HUES48 (cell line): Measurements from ENCODE around the gene STX18.

Source experiments
- H3K27ac ChIP-seq: one replicate; pipeline ENCODE4 v1.7.0; 2013; ENCODE audit warnings: low read depth, low read length, inconsistent platforms
- H3K27me3 ChIP-seq: 2 replicates; pipeline ENCODE4 v1.6.1; 2013; ENCODE audit warnings: mild to moderate bottlenecking, low read length; ENCODE audit not compliant: control insufficient read depth, insufficient read depth
- H3K36me3 ChIP-seq: 2 replicates; pipeline ENCODE4 v1.6.1; 2013; ENCODE audit warnings: low read length; ENCODE audit not compliant: control insufficient read depth, insufficient read depth
- H3K4me1 ChIP-seq: 2 replicates; pipeline ENCODE4 v1.6.1; 2013; ENCODE audit warnings: mild to moderate bottlenecking, low read length; ENCODE audit not compliant: control insufficient read depth, insufficient read depth
- H3K4me3 ChIP-seq: 2 replicates; pipeline ENCODE4 v1.5.1; 2013; ENCODE audit warnings: mild to moderate bottlenecking, low read depth, low read length
- H3K9ac ChIP-seq: 2 replicates; pipeline ENCODE4 v1.6.1; 2013; ENCODE audit warnings: mild to moderate bottlenecking, low read depth, low read length, moderate library complexity
- H3K9me3 ChIP-seq: 2 replicates; pipeline ENCODE4 v1.6.1; 2013; ENCODE audit warnings: low read length; ENCODE audit not compliant: control insufficient read depth, insufficient read depth

The STX18 gene

DNA sequence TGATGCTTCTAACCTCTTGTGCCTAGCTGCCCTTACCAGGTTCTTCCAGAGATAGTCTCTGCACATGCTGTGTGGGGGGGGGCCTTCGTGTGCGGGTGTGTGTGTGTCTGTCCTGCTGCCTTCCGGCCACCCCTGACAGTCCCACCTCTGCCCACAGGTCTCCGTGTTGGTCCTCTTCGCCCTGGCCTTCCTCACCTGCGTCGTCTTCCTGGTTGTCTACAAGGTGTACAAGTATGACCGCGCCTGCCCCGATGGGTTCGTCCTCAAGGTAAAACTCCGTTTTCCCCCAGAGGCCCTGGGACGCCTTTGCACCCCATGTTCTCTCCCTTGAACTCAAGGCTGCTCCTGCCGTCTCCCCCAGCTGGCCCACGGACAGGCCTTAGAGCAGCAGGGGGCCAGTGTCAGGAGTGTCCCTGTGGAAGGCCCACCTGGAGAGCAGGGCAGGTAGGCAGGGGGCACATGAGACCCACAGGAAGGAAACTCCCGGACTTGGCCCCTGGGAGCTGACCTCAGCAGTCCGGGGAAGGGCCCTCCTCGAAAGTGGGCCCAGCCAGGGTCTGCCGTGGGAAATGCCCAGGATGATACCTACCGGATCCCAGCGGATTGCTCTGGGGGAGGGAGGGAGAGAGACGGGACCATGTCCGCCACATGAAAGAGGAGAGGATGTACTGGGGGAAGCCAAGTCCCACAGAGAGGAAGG is 132.3 kb downstream of the STX18 start:
- H3K9ac ChIP-seq, result no peak overlapping the region
- no peak overlapping the region for H3K27ac ChIP-seq
- no peaks in the 10 kb centered on the region for H3K4me1 ChIP-seq
- peaks cover 4% of the 10 kb centered on the region; the same call in 1 of the 2 replicates for H3K36me3 ChIP-seq
- no peaks in the 10 kb centered on the region for H3K9me3 ChIP-seq
- H3K4me3 ChIP-seq, result no peak overlapping the region
- H3K27me3 ChIP-seq, result no peaks in the 10 kb centered on the region

DNA sequence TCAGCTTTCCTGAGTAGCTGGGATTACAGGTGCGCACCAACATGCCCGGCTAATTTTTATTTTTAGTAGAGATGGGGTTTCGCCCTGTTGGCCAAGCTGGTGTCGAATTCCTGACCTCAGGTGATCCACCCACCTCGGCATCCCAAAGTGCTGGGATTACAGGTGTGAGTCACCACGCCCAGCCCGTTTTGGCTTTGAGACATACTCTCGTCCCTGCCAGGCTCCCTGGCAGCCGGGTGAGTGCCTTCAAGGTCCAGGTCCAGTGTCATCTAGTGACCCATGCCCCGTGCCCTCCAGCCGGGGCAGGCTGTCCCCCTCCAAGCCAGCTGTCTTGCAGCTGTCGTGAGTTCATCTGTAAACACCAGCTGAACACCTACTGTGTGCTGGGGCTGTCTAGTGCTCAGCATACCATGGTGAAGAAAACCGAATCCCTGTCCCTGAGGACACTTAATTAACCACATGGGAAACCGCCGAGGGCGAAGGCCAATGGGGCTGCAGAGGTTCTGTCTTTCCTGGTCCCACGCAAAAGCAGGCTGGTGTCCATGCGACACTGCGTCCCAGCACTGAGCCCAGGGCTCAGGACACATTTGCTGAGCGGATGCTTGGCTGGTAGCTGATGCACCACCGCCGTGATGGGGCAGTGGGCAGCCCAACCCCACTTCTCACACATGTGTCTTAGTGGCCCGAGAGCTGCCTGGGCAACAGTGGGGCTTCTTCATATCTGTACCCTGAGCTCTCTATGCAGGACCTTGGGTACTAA is 133.1 kb downstream of the STX18 start:
- no peaks in the 10 kb centered on the region for H3K9me3 ChIP-seq
- no peak overlapping the region for H3K9ac ChIP-seq
- H3K4me3 ChIP-seq, result no peak overlapping the region
- no peaks in the 10 kb centered on the region for H3K27me3 ChIP-seq
- H3K36me3 ChIP-seq, result peaks cover 4% of the 10 kb centered on the region
- H3K4me1 ChIP-seq, result no peaks in the 10 kb centered on the region
- no peak overlapping the region for H3K27ac ChIP-seq

DNA sequence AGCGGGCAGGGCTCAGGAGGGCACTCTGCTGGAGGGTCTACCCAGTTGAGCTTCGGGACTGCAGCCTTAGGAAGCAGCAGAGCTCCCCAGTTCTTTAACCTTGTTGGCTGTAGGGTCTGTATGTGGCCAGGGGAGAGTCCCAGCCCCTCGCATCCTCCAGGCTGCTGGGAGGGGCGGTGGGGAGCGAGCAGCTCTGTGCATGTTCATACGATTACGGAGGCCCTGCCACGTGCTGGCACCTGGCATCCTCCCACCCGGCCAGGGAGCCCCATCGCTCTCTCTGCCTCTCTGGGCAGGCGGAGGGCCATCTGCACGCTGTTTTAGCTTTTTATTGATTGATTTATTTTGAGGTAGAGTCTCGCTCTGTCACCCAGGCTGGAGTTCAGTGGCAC is 133.7 kb downstream of the STX18 start:
- no peak overlapping the region for H3K27ac ChIP-seq
- no peaks in the 10 kb centered on the region for H3K27me3 ChIP-seq
- H3K4me3 ChIP-seq, result no peak overlapping the region
- H3K9me3 ChIP-seq, result no peaks in the 10 kb centered on the region
- peaks cover 4% of the 10 kb centered on the region for H3K36me3 ChIP-seq
- no peak overlapping the region for H3K9ac ChIP-seq
- H3K4me1 ChIP-seq, result no peaks in the 10 kb centered on the region

DNA sequence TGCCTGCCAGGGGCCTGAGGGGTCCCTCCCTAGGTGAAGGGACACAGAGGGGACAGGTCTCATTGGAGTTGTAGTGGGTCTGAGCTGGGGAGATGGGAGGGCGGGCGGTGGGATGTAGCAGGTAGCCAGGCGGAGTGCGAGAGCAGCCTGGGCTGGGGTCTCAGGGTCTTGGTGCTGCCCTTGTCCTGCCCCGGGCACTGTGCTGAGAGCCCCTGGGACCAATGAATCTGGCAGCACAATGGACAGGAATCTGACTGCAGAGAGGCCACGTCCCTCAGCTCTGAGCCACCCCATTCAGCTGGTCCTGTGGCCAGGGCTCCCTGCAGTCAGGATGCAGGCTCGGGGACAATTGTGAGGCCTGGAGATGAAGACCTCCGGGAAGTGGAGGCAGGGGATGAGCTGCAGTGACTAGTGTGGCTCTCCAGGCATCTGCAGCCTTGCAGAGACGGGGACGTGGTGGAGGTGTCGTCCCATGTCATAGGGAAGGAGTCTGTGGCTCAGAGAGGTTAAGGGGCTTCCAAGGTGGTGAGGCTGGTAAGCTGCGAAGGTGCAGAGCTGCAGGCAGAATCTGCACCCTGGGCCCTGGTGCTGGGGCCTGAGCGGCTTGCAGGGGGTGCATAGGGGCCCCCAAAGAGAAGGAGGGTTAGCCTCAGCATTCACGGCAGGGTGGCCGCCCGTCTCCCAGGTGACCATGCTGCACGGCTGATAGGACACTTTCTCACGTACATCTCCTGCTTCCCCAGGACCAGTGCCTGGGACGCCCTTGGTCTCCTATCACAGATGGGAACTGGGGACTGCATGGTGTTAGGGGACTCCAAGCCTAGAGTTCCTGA is 134.3 kb downstream of the STX18 start:
- H3K27me3 ChIP-seq, result no peaks in the 10 kb centered on the region
- peaks cover 4% of the 10 kb centered on the region for H3K36me3 ChIP-seq
- no peaks in the 10 kb centered on the region for H3K4me1 ChIP-seq
- no peak overlapping the region for H3K4me3 ChIP-seq
- no peaks in the 10 kb centered on the region for H3K9me3 ChIP-seq
- H3K27ac ChIP-seq, result no peak overlapping the region
- no peak overlapping the region for H3K9ac ChIP-seq

DNA sequence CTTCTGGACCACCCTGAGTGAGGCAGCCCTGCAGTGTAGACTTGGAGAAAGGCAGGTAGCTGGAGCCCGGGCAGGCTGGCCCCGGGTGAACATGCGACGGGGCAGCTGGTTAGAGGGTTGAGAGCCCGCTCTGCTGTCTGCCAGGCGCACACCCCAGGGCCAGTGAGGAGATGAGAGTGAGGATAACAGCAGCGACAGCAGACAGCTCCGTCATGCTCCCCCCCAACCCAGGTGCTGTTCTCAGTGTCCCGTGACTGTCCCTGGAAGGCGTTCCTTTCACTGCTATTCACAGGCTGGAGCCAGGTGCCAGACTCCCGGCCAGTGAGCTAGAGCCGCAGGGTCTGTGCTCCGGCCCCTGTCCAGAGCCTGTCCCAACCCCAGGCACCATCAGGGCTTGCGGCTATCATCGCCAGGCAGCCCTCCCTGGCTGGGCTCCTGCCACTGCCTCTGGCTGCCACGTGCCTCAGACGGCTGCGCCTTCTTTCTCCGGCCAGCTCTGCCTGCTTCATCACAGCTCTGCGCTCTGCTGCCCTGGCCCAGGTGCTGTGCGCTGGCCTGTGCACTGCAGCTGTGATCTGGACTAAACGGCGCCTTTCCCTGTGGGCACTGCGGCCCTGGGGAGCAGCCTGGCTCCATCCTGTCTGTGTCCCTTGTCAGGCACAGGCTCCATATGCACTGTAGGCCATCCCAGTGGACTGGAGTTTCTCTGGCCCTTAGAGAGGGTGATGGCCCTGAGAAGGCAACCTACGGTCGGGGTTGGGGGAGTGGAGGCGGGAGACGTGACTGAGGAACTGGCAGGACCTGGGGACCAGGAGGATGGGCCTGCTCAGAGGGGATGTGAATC is 135.2 kb downstream of the STX18 start:
- no peaks in the 10 kb centered on the region for H3K9me3 ChIP-seq
- no peak overlapping the region for H3K4me3 ChIP-seq
- H3K27ac ChIP-seq, result no peak overlapping the region
- H3K4me1 ChIP-seq, result no peaks in the 10 kb centered on the region
- H3K9ac ChIP-seq, result no peak overlapping the region; the same call in 1 of the 2 replicates
- no peaks in the 10 kb centered on the region for H3K27me3 ChIP-seq
- H3K36me3 ChIP-seq, result peaks cover 4% of the 10 kb centered on the region

DNA sequence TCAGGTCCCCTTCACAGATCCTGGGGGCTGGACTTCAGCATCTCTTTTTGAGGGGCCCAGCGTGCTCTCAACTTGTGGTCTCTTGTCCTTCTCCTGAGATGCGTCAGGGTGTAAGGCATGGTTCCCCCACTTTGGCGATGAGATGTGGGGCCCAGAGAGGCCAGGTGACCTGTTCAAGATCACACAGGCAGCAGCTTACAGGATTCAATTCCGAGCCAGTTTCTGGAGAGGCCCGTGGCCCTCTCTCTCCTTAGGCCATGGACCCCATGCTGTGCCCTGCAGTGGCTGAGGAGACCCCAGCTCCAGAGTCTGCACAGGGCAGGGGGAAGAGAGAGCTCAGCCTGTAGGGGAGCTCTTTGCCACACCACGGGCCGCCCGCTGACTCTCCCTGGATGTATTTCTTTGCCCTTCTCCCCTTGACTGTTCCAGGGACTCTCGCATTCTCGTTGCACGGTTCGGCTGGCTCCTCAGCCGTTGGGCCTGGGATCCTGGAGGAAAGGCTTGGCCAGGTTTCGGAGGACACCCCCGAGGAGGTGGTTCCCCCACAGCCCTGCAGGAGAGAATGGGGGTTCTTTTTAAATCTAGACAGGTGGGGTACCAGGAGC is 136.4 kb downstream of the STX18 start:
- no peaks in the 10 kb centered on the region for H3K9me3 ChIP-seq
- no peak overlapping the region for H3K9ac ChIP-seq
- H3K27ac ChIP-seq, result no peak overlapping the region
- peaks cover 2% of the 10 kb centered on the region for H3K36me3 ChIP-seq
- H3K27me3 ChIP-seq, result no peaks in the 10 kb centered on the region
- no peak overlapping the region for H3K4me3 ChIP-seq
- no peaks in the 10 kb centered on the region for H3K4me1 ChIP-seq

DNA sequence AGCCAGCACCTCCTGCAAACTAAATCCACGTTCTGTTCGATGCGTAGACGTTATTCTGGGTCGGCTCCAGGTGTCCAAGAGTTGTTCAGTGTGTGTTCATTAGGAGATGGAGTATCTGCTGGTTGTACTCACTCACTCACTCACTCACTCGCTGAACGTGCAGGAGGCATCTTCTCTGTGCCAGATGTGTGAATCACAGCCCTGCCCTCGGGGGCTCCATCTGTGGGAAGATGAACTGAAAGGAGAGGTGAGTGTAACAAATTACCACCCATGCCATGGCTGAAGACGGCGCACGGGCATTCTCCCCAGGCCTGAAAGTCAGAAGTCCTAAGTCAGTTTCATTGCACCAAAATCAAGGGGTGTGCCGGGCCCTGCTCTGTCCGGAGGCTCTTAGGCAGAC is 138.9 kb downstream of the STX18 start:
- no peaks in the 10 kb centered on the region for H3K9me3 ChIP-seq
- no peaks in the 10 kb centered on the region; the same call in none of the 2 replicates for H3K36me3 ChIP-seq
- H3K9ac ChIP-seq, result no peak overlapping the region
- H3K27me3 ChIP-seq, result no peaks in the 10 kb centered on the region
- no peak overlapping the region for H3K4me3 ChIP-seq
- no peaks in the 10 kb centered on the region for H3K4me1 ChIP-seq
- H3K27ac ChIP-seq, result no peak overlapping the region

DNA sequence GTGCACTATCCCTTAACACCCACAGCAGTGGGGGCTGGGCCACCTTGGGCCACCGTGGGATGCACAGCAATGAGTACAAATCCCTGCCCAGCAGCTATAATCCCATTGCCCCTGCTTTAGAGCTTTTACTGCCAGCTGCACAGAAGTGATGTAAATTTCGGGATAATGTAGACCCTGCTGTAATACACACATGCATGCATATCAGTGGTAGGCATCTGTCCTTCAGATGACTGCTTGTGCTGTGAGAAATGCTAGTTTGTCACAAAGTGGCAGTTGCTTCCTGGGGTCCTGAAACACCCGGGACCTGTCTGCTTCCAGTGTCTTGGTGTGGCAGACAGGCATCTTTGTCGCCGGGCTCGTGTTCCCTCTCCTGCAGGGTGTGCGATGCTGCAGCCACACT is 140.8 kb downstream of the STX18 start:
- no peak overlapping the region for H3K9ac ChIP-seq
- no peak overlapping the region for H3K27ac ChIP-seq
- H3K27me3 ChIP-seq, result no peaks in the 10 kb centered on the region
- H3K9me3 ChIP-seq, result no peaks in the 10 kb centered on the region
- H3K4me3 ChIP-seq, result no peak overlapping the region
- peaks cover 9% of the 10 kb centered on the region for H3K4me1 ChIP-seq
- H3K36me3 ChIP-seq, result no peaks in the 10 kb centered on the region; the same call in none of the 2 replicates

DNA sequence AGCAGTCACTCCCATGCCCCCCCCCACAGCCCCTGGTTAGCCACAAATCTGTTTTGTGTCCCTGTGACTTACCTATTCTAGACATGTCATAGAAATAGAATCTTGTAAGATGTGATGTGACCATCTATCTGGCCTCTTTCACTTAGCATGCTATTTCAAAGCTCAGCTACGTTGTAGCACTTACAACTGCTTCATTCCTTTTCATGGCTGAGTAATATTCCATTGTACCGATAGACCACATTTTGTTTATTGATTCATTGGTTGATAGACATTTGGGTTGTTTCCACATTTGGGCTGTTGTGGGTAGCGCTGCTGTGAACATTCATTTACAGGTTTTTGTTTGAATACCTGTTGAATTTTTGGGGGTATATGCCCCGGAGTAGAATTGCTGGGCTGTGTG is 143.4 kb downstream of the STX18 start:
- Histone ChIP-seq H3K9me3 (no peaks in the 10 kb centered on the region), H3K9ac (no peak overlapping the region), H3K36me3 (peaks cover 4% of the 10 kb centered on the region; the same call in 1 of the 2 replicates), H3K27ac (no peak overlapping the region), H3K4me3 (no peak overlapping the region), H3K27me3 (no peaks in the 10 kb centered on the region), H3K4me1 (peaks cover 15% of the 10 kb centered on the region)

DNA sequence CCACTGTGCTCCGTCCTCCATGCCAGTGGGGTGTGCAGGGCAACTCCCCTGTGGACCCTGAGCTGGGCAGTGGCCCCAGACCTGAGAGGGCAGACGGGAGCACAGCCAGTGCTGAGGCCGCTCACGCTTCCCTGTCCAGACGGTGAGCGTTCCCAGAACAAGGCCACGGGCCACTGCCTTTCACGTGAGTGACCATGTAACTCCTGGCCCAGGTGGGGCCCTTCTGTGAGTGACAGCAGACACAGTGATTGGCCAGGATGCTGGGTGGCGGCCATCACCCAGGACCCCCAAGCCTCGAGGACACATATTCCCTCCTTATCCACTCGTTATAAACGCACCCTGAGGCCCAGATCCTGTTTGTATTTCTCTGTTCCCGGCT is 144.4 kb downstream of the STX18 start:
- Histone ChIP-seq H3K4me1 (peaks cover 15% of the 10 kb centered on the region), H3K4me3 (no peak overlapping the region), H3K27me3 (no peaks in the 10 kb centered on the region), H3K9ac (no peak overlapping the region), H3K9me3 (no peaks in the 10 kb centered on the region), H3K36me3 (peaks cover 14% of the 10 kb centered on the region; the same call in 1 of the 2 replicates), H3K27ac (no peak overlapping the region)
